A549 (cell line): ENCODE data around the gene MAP2K7.

Source experiments
- CEBPB ChIP-seq, 2 experiments: fragments of >200 bp in 1 of 2; sonication (Bioruptor Twin) in 1 of 2; formaldehyde crosslinking in 1 of 2; IDR thresholded peaks; 2 replicates each; pipeline ENCODE4 v1.6.1; 2012 to 2016
- EP300 ChIP-seq, 2 experiments: fragments of >200 bp; sonication (Bioruptor Twin); formaldehyde crosslinking; IDR thresholded peaks; 2 replicates in 1 of 2; 3 replicates in 1 of 2; pipeline ENCODE4 v1.6.1; 2016 to 2017
- JUNB ChIP-seq: fragments of >200 bp; sonication (Bioruptor Twin); formaldehyde crosslinking; IDR thresholded peaks from 2 replicates; pipeline ENCODE4 v1.6.1; 2016
- KDM1A ChIP-seq: fragments of 200-600 bp; sonication (generic); IDR thresholded peaks from 2 replicates; pipeline ENCODE4 v1.6.1; 2016; ENCODE audit warnings: low read depth, mild to moderate bottlenecking
- RARB ChIP-seq: fragments of 250-450 bp; sonication (Bioruptor Pico); IDR thresholded peaks from 2 replicates; pipeline ENCODE4 v1.8.0; 2021; ENCODE audit warnings: mild to moderate bottlenecking, moderate library complexity
- RCOR1 ChIP-seq: fragments of 150-350 bp; IDR thresholded peaks from 2 replicates; pipeline ENCODE4 v1.6.1; 2014; ENCODE audit warnings: antibody characterized with exemption, low read length, low read depth
- RFX5 ChIP-seq: fragments of 450-650 bp; IDR thresholded peaks from 2 replicates; pipeline ENCODE4 v1.7.1; 2014; ENCODE audit warnings: antibody characterized with exemption, mild to moderate bottlenecking, moderate library complexity
- SREBF2 ChIP-seq: fragments of 450-650 bp; IDR thresholded peaks from 2 replicates; pipeline ENCODE4 v1.6.1; 2014; ENCODE audit warnings: mild to moderate bottlenecking, moderate library complexity
- ZC3H11A ChIP-seq: fragments of 450-650 bp; IDR thresholded peaks from 2 replicates; pipeline ENCODE4 v1.6.1; 2014; ENCODE audit warnings: antibody characterized with exemption, mild to moderate bottlenecking
- TF ChIP-seq, protein P1 (sequence below): fragments of >200 bp; sonication (Bioruptor Twin); formaldehyde crosslinking; IDR thresholded peaks from 3 replicates; pipeline ENCODE4 v1.5.1; 2016
- TF ChIP-seq, protein P2 (sequence below): fragments of 450-650 bp; IDR thresholded peaks from 2 replicates; pipeline ENCODE4 v1.6.1; 2014; ENCODE audit warnings: antibody characterized with exemption
- TF ChIP-seq, protein P3 (sequence below): fragments of 200-600 bp; sonication (generic); IDR thresholded peaks from 2 replicates; pipeline ENCODE4 v1.6.1; 2016; ENCODE audit warnings: antibody characterized with exemption, mild to moderate bottlenecking, moderate library complexity
- TF ChIP-seq, protein P4 (sequence below): IDR thresholded peaks from 2 replicates; pipeline ENCODE4 v1.6.1; 2012

DNA sequence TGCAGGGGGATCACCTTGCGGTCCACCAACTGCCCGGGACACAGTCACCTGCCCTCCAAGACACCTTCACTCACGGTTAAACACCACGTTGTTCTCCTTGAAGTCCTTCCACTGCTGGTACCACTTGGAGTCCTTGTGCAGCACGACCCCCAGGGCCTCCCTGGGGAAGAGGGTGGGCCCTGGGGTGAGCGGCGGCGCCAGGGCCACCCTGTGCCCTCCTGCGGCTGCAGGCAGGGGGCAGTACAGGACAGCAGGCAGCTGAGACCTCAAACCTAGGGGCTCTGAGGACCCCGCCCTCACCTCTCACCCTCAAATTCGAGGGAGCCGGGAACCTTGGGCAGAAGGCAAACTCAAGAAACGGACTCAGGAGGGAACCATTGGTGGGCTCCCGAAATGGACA is 29.7 kb downstream of the MAP2K7 start:
- TF ChIP-seq RFX5 (no peak), CEBPB (IDR thresholded peaks at IDR 0.05) (no peak), EP300 (IDR thresholded peaks at IDR 0.05) (no peak), RARB (CRISPR knock-in tag) (no peak), SREBF2 (no peak), KDM1A (no peak), ZC3H11A (no peak), JUNB (no peak), RCOR1 (no peak)
- TF ChIP-seq, protein P1, sequence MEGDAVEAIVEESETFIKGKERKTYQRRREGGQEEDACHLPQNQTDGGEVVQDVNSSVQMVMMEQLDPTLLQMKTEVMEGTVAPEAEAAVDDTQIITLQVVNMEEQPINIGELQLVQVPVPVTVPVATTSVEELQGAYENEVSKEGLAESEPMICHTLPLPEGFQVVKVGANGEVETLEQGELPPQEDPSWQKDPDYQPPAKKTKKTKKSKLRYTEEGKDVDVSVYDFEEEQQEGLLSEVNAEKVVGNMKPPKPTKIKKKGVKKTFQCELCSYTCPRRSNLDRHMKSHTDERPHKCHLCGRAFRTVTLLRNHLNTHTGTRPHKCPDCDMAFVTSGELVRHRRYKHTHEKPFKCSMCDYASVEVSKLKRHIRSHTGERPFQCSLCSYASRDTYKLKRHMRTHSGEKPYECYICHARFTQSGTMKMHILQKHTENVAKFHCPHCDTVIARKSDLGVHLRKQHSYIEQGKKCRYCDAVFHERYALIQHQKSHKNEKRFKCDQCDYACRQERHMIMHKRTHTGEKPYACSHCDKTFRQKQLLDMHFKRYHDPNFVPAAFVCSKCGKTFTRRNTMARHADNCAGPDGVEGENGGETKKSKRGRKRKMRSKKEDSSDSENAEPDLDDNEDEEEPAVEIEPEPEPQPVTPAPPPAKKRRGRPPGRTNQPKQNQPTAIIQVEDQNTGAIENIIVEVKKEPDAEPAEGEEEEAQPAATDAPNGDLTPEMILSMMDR: no peak
- TF ChIP-seq, protein P2, sequence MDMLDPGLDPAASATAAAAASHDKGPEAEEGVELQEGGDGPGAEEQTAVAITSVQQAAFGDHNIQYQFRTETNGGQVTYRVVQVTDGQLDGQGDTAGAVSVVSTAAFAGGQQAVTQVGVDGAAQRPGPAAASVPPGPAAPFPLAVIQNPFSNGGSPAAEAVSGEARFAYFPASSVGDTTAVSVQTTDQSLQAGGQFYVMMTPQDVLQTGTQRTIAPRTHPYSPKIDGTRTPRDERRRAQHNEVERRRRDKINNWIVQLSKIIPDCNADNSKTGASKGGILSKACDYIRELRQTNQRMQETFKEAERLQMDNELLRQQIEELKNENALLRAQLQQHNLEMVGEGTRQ: no peak
- TF ChIP-seq, protein P3, sequence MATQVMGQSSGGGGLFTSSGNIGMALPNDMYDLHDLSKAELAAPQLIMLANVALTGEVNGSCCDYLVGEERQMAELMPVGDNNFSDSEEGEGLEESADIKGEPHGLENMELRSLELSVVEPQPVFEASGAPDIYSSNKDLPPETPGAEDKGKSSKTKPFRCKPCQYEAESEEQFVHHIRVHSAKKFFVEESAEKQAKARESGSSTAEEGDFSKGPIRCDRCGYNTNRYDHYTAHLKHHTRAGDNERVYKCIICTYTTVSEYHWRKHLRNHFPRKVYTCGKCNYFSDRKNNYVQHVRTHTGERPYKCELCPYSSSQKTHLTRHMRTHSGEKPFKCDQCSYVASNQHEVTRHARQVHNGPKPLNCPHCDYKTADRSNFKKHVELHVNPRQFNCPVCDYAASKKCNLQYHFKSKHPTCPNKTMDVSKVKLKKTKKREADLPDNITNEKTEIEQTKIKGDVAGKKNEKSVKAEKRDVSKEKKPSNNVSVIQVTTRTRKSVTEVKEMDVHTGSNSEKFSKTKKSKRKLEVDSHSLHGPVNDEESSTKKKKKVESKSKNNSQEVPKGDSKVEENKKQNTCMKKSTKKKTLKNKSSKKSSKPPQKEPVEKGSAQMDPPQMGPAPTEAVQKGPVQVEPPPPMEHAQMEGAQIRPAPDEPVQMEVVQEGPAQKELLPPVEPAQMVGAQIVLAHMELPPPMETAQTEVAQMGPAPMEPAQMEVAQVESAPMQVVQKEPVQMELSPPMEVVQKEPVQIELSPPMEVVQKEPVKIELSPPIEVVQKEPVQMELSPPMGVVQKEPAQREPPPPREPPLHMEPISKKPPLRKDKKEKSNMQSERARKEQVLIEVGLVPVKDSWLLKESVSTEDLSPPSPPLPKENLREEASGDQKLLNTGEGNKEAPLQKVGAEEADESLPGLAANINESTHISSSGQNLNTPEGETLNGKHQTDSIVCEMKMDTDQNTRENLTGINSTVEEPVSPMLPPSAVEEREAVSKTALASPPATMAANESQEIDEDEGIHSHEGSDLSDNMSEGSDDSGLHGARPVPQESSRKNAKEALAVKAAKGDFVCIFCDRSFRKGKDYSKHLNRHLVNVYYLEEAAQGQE: no peak
- TF ChIP-seq, protein P4, sequence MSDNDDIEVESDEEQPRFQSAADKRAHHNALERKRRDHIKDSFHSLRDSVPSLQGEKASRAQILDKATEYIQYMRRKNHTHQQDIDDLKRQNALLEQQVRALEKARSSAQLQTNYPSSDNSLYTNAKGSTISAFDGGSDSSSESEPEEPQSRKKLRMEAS: no peak
